Body of pancreas (tissue), 4 donors: ENCODE results near the gene WFIKKN1.
"Not testable (repeated sequence)": the region's sequence is repeated elsewhere in the genome, so short reads cannot be mapped to it uniquely, and the experiment has no call there.

Experiments
- POLR2A ChIP-seq, 3 donors: fragments of 450-650 bp; IDR thresholded peaks; one replicate each; pipeline ENCODE4 v1.6.1; 2016; ENCODE audit warnings: antibody characterized with exemption in 3 of 3, mild to moderate bottlenecking in 2 of 3
- TF ChIP-seq, protein P1 (sequence below), 7 experiments: fragments of 450-650 bp in 4 of 7; fragments of 200-600 bp in 3 of 7; sonication (generic) in 3 of 7; IDR thresholded peaks; one replicate each; pipeline ENCODE4 v1.5.1; 2016 to 2019; ENCODE audit warnings: antibody characterized with exemption in 7 of 7

DNA sequence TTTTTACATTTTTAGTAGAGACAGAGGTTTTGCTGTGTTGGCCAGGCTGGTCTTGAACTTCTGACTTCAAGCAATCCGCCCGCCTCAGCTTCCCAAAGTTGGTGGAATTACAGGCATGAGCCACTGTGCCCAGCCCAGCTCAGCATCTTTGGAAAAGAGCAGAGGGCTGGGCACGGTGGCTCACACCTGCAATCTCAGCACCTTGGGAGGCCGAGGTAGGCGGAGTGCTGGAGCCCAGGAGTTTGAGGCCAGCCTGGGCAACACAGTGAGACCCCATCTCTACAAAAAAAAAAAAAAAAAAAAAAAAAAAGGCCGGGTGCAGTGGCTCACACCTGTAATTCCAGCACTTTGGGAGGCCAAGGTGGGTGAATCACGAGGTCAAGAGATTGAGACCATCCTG lies 33.1 kb upstream of the WFIKKN1 start:
- TF ChIP-seq, protein P1, sequence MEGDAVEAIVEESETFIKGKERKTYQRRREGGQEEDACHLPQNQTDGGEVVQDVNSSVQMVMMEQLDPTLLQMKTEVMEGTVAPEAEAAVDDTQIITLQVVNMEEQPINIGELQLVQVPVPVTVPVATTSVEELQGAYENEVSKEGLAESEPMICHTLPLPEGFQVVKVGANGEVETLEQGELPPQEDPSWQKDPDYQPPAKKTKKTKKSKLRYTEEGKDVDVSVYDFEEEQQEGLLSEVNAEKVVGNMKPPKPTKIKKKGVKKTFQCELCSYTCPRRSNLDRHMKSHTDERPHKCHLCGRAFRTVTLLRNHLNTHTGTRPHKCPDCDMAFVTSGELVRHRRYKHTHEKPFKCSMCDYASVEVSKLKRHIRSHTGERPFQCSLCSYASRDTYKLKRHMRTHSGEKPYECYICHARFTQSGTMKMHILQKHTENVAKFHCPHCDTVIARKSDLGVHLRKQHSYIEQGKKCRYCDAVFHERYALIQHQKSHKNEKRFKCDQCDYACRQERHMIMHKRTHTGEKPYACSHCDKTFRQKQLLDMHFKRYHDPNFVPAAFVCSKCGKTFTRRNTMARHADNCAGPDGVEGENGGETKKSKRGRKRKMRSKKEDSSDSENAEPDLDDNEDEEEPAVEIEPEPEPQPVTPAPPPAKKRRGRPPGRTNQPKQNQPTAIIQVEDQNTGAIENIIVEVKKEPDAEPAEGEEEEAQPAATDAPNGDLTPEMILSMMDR (IDR thresholded peaks at IDR 0.05) = not testable (repeated sequence)
- not testable (repeated sequence) for TF ChIP-seq POLR2A (IDR thresholded peaks at IDR 0.05)
